WTC11 (cell line): ENCODE results near the gene CBLB. TPM values are rescaled to one million over a fixed set of nuclear protein-coding genes. Genes with fewer than 3 reads are reported as not detected.

Experiments
- ATAC-seq: fragments of 200-7000 bp; cut with Tn5 transposase; 2 replicates; pipeline ENCODE4 v1.10.0; 2021; ENCODE audit warnings: mild to moderate bottlenecking, moderate library complexity
- CTCF ChIA-PET: fragments of 300-600 bp; sonication (Branson Sonifier 250); formaldehyde crosslinking; loops from one replicate; lab custom pipeline; 2021; ENCODE audit warnings: antibody characterized with exemption; lab: Charles Lee
- POLR2A ChIA-PET: fragments of 350-600 bp; sonication (Branson Sonifier 250); formaldehyde crosslinking; loops from one replicate; lab custom pipeline; 2021; ENCODE audit warnings: antibody characterized with exemption; lab: Charles Lee
- DNase-seq: peaks from one replicate; pipeline ENCODE4 v3.0.0; 2021; ENCODE audit warnings: low spot score
- H3K27ac Mint-ChIP-seq: 2 replicates; pipeline ENCODE4 v1.8.0; 2021; ENCODE audit warnings: mixed read lengths
- H3K27me3 Mint-ChIP-seq: 2 replicates; pipeline ENCODE4 v1.8.0; 2021; ENCODE audit warnings: low read depth, mild to moderate bottlenecking, moderate library complexity, mixed read lengths
- H3K36me3 Mint-ChIP-seq: 2 replicates; pipeline ENCODE4 v1.8.0; 2021; ENCODE audit warnings: mixed read lengths
- H3K4me1 Mint-ChIP-seq: 2 replicates; pipeline ENCODE4 v1.8.0; 2022; ENCODE audit warnings: mixed read lengths
- H3K4me3 Mint-ChIP-seq: 2 replicates; pipeline ENCODE4 v1.8.0; 2021; ENCODE audit warnings: mild to moderate bottlenecking, moderate library complexity, mixed read lengths
- H3K9me3 Mint-ChIP-seq: 2 replicates; pipeline ENCODE4 v1.8.0; 2021; ENCODE audit warnings: mixed read lengths
- AFF4 ChIP-seq: sonication (generic); formaldehyde crosslinking; IDR thresholded peaks from 2 replicates; pipeline ENCODE4 v1.8.1; 2023; ENCODE audit warnings: mild to moderate bottlenecking, missing genetic modification reagents, borderline replicate concordance
- CDX4 ChIP-seq: fragments of 250-450 bp; sonication (Bioruptor Pico); IDR thresholded peaks from 2 replicates; pipeline ENCODE4 v1.9.0; 2021; ENCODE audit warnings: moderate library complexity, mild to moderate bottlenecking, inconsistent platforms, borderline replicate concordance
- ERG ChIP-seq: fragments of 250-450 bp; sonication (Bioruptor Pico); IDR thresholded peaks from 2 replicates; pipeline ENCODE4 v1.8.0; 2021; ENCODE audit warnings: mild to moderate bottlenecking
- FOXK1 ChIP-seq: sonication (generic); formaldehyde crosslinking; IDR thresholded peaks from 2 replicates; pipeline ENCODE4 v1.8.0; 2022; ENCODE audit warnings: mild to moderate bottlenecking, moderate library complexity, missing genetic modification reagents
- FOXP1 ChIP-seq: sonication (generic); formaldehyde crosslinking; IDR thresholded peaks from 2 replicates; pipeline ENCODE4 v1.8.0; 2022; ENCODE audit warnings: missing genetic modification reagents, mild to moderate bottlenecking, moderate library complexity, borderline replicate concordance
- IRF2 ChIP-seq: sonication (generic); formaldehyde crosslinking; IDR thresholded peaks from 2 replicates; pipeline ENCODE4 v1.8.0; 2022; ENCODE audit warnings: low read depth, missing genetic modification reagents, borderline replicate concordance
- KAT7 ChIP-seq: sonication (generic); formaldehyde crosslinking; IDR thresholded peaks from 2 replicates; pipeline ENCODE4 v1.8.1; 2023; ENCODE audit warnings: missing genetic modification reagents, mild to moderate bottlenecking, borderline replicate concordance
- MLX ChIP-seq: sonication (generic); formaldehyde crosslinking; IDR thresholded peaks from 2 replicates; pipeline ENCODE4 v1.8.1; 2023; ENCODE audit warnings: mild to moderate bottlenecking, missing genetic modification reagents, moderate library complexity
- NFYB ChIP-seq: sonication (generic); formaldehyde crosslinking; conservative IDR thresholded peaks from 2 replicates; pipeline ENCODE4 v1.8.0; 2022; ENCODE audit warnings: low read depth, missing genetic modification reagents
- RORB ChIP-seq: fragments of 250-450 bp; sonication (Bioruptor Pico); IDR thresholded peaks from 2 replicates; pipeline ENCODE4 v1.9.0; 2021; ENCODE audit warnings: mild to moderate bottlenecking
- SP1 ChIP-seq: sonication (generic); formaldehyde crosslinking; conservative IDR thresholded peaks from 2 replicates; pipeline ENCODE4 v1.8.1; 2022; ENCODE audit warnings: missing genetic modification reagents
- USF1 ChIP-seq: sonication (generic); formaldehyde crosslinking; IDR thresholded peaks from 2 replicates; pipeline ENCODE4 v1.8.0; 2022; ENCODE audit warnings: mild to moderate bottlenecking, missing genetic modification reagents
- USF2 ChIP-seq: sonication (generic); formaldehyde crosslinking; IDR thresholded peaks from 2 replicates; pipeline ENCODE4 v1.8.1; 2023; ENCODE audit warnings: mild to moderate bottlenecking, missing genetic modification reagents, moderate library complexity
- ZBTB21 ChIP-seq: sonication (generic); formaldehyde crosslinking; IDR thresholded peaks from 2 replicates; pipeline ENCODE4 v1.8.1; 2023; ENCODE audit warnings: mild to moderate bottlenecking, missing genetic modification reagents, borderline replicate concordance
- ZNF219 ChIP-seq: sonication (generic); formaldehyde crosslinking; IDR thresholded peaks from 2 replicates; pipeline ENCODE4 v1.8.0; 2023; ENCODE audit warnings: missing genetic modification reagents, mild to moderate bottlenecking, borderline replicate concordance
- ZNF425 ChIP-seq: fragments of 250-450 bp; sonication (Bioruptor Pico); conservative IDR thresholded peaks from 2 replicates; pipeline ENCODE4 v1.9.0; 2021; ENCODE audit warnings: mild to moderate bottlenecking
- ZSCAN18 ChIP-seq: fragments of 250-450 bp; sonication (Bioruptor Pico); IDR thresholded peaks from 2 replicates; pipeline ENCODE4 v2.1.2; 2022; ENCODE audit warnings: mild to moderate bottlenecking, moderate library complexity
- total RNA-seq: library from RNA; stranded (reverse); gene quantifications from 3 replicates; pipeline ENCODE4 v1.2.3, GENCODE V29; 2021

The CBLB gene
- total RNA-seq, 1 experiment from 2014 or later: 19.8 TPM

- Mint-ChIP-seq H3K9me3 (no peaks in the 10 kb centered on the region), H3K4me1 (no peaks in the 10 kb centered on the region), H3K27ac (no peak overlapping the region), H3K27me3 (no peaks in the 10 kb centered on the region), H3K36me3 (peaks cover 23% of the 10 kb centered on the region), H3K4me3 (no peak overlapping the region)
- DNase-seq: no peak
- ChIA-PET CTCF (no interaction called here), POLR2A (no interaction called here)
- TF ChIP-seq AFF4 (CRISPR knock-in tag): no peak
- no peak for TF ChIP-seq FOXK1
- TF ChIP-seq ERG (CRISPR knock-in tag): no peak
- no peak for TF ChIP-seq IRF2
- TF ChIP-seq USF1 (CRISPR knock-in tag): no peak
- no peak for TF ChIP-seq ZBTB21
- no peak for TF ChIP-seq ZSCAN18 (CRISPR knock-in tag)
- TF ChIP-seq FOXP1: no peak
- TF ChIP-seq USF2 (CRISPR knock-in tag): no peak
- TF ChIP-seq KAT7: no peak
- TF ChIP-seq RORB (CRISPR knock-in tag): no peak
- no peak for TF ChIP-seq CDX4 (CRISPR knock-in tag)
- no peak for TF ChIP-seq SP1 (CRISPR knock-in tag)
- no peak for TF ChIP-seq ZNF219 (CRISPR knock-in tag)
- no peak for TF ChIP-seq MLX (CRISPR knock-in tag)
- TF ChIP-seq NFYB (CRISPR knock-in tag): no peak
- TF ChIP-seq ZNF425 (CRISPR knock-in tag): no peak
- no peak for ATAC-seq
Observed at GRCh38 chr3:105676621-105677300, 192.1 kb downstream of the CBLB start.
